ENCODE data around the gene AADACL4. TPM values are rescaled to one million over a fixed set of nuclear protein-coding genes. Genes with fewer than 3 reads are reported as not detected.
"Not testable (repeated sequence)": the region's sequence is repeated elsewhere in the genome, so short reads cannot be mapped to it uniquely, and the experiment has no call there.

Gene AADACL4
- total RNA-seq, 1 donor from 2014 or later = not detected

DNA sequence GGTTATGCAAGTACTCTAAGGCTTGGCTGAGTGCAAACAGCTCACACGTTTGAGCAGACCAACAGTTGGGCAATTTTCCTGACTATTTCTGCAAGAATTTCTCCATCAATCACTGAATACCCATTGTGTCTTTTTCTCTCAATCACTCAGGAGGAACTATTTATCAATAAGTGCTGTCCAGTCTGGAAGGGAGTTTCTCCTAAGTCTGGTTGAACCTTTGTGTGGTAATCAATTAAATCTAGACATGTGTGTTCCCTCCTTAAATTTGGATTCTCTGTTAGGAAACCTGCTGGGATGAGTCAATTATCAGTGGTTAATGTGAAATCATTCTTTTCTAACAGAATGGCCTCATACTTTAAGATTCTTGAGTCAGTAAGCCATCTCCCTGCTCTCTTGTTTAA lies 65.2 kb downstream of the AADACL4 start:
- no peak overlapping the region for H3K4me3 Mint-ChIP-seq (ENCODE audit: unreplicated experiment)
- H3K4me1 Mint-ChIP-seq (ENCODE audit: low read depth) = peaks cover 10% of the 10 kb centered on the region
- TF ChIP-seq CTCF (IDR thresholded peaks at IDR 0.05) = no peak
- no peak for DNase-seq (ENCODE audit: low spot score)
- H3K27me3 Mint-ChIP-seq (ENCODE audit: low read depth) = no peaks in the 10 kb centered on the region
- peaks cover under 1% of the 10 kb centered on the region for H3K36me3 Mint-ChIP-seq (ENCODE audit: low read depth)
- no peak overlapping the region for H3K27ac Mint-ChIP-seq (ENCODE audit: unreplicated experiment)
- H3K9me3 Mint-ChIP-seq (ENCODE audit: low read depth) = peaks cover 9% of the 10 kb centered on the region

DNA sequence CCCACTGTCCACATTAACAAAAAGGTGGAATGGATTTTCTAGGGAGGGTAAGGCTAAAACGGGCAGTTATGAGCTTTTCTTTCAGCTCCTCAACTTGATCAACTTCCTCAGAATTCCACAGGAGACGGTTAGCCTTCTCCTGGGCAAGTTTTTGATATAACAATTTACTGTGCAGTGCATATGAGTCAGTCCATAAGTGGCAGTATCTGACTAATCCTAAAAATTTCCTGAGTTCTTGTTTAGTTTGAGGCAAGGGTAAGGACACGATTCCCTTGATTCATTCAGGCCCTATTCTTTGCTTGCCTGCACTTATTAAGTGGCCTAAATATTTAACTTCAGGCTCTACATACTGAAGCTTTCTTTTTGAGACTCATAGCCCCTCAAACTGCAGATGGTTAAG lies 65.8 kb downstream of the AADACL4 start:
- Mint-ChIP-seq H3K27me3 (ENCODE audit: low read depth) (no peaks in the 10 kb centered on the region), H3K4me1 (ENCODE audit: low read depth) (peaks cover 10% of the 10 kb centered on the region), H3K4me3 (ENCODE audit: unreplicated experiment) (no peak overlapping the region), H3K9me3 (ENCODE audit: low read depth) (peaks cover 7% of the 10 kb centered on the region), H3K27ac (ENCODE audit: unreplicated experiment) (no peak overlapping the region), H3K36me3 (ENCODE audit: low read depth) (no peaks in the 10 kb centered on the region)
- no peak for TF ChIP-seq CTCF (IDR thresholded peaks at IDR 0.05)
- no peak for DNase-seq (ENCODE audit: low spot score)

DNA sequence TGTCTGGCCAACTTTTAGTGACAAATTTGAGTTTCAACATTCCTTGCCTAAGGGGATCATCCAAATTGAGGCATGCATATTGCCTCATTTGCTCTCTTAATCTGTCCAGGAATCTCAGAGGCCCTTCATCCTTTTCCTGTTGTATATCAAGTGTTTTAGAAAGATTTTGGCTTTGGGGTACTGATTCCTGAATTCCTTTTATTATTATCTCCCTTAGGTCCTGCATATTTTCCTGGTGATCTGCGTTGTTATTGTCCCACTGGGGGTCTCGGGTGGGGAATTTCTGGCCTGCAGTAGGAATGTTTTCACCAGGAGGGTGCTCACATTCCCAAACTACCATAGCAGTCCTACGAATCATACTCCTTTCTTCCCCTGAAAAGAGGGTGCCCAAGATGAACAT lies 67.7 kb downstream of the AADACL4 start:
- no peaks in the 10 kb centered on the region for H3K36me3 Mint-ChIP-seq (ENCODE audit: low read depth)
- no peak overlapping the region for H3K4me3 Mint-ChIP-seq (ENCODE audit: unreplicated experiment)
- H3K4me1 Mint-ChIP-seq (ENCODE audit: low read depth) = peaks cover 10% of the 10 kb centered on the region
- TF ChIP-seq CTCF (IDR thresholded peaks at IDR 0.05) = no peak
- H3K9me3 Mint-ChIP-seq (ENCODE audit: low read depth) = peaks cover 3% of the 10 kb centered on the region
- no peak for DNase-seq (ENCODE audit: low spot score)
- no peak overlapping the region for H3K27ac Mint-ChIP-seq (ENCODE audit: unreplicated experiment)
- no peaks in the 10 kb centered on the region for H3K27me3 Mint-ChIP-seq (ENCODE audit: low read depth)

- Mint-ChIP-seq H3K4me1 (ENCODE audit: low read depth) (peaks cover 10% of the 10 kb centered on the region), H3K9me3 (ENCODE audit: low read depth) (peaks cover 3% of the 10 kb centered on the region), H3K27ac (ENCODE audit: unreplicated experiment) (no peak overlapping the region), H3K36me3 (ENCODE audit: low read depth) (no peaks in the 10 kb centered on the region), H3K4me3 (ENCODE audit: unreplicated experiment) (no peak overlapping the region), H3K27me3 (ENCODE audit: low read depth) (no peaks in the 10 kb centered on the region)
- no peak for DNase-seq (ENCODE audit: low spot score)
- TF ChIP-seq CTCF (IDR thresholded peaks at IDR 0.05) = no peak
Measured at GRCh38 chr1:12712076-12712475, 68.2 kb downstream of the AADACL4 start.

DNA sequence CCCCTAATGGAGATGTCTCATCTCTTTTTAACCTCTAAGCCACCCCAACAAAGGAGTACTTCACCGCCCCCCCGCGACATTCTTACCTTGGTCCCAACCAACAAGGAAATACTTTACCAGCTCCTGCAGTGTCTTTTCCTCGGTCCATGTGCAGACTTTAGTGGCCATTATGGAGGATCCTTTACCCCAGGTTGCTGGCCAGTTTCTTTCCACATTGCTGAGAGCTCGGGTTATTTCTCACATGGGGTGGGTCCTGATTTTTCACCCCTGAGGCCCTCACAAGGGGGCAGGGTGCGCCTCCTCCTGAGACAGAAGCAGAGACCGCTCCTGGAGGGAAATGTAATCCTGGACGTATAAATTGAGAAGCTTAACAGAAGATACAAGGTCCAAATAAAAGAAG lies 69.0 kb downstream of the AADACL4 start:
- no peak for DNase-seq (ENCODE audit: low spot score)
- no peaks in the 10 kb centered on the region for H3K9me3 Mint-ChIP-seq (ENCODE audit: low read depth)
- no peak overlapping the region for H3K27ac Mint-ChIP-seq (ENCODE audit: unreplicated experiment)
- no peak for TF ChIP-seq CTCF (IDR thresholded peaks at IDR 0.05)
- no peaks in the 10 kb centered on the region for H3K36me3 Mint-ChIP-seq (ENCODE audit: low read depth)
- H3K27me3 Mint-ChIP-seq (ENCODE audit: low read depth) = no peaks in the 10 kb centered on the region
- H3K4me3 Mint-ChIP-seq (ENCODE audit: unreplicated experiment) = no peak overlapping the region
- H3K4me1 Mint-ChIP-seq (ENCODE audit: low read depth) = peaks cover 10% of the 10 kb centered on the region

GRCh38 chr1:12713651-12714050 lies 69.8 kb downstream of the AADACL4 start:
- not testable (repeated sequence) for H3K9me3 Mint-ChIP-seq (ENCODE audit: low read depth); DNase-seq (ENCODE audit: low spot score); H3K36me3 Mint-ChIP-seq (ENCODE audit: low read depth); H3K27me3 Mint-ChIP-seq (ENCODE audit: low read depth); H3K27ac Mint-ChIP-seq (ENCODE audit: unreplicated experiment); H3K4me3 Mint-ChIP-seq (ENCODE audit: unreplicated experiment)
- H3K4me1 Mint-ChIP-seq (ENCODE audit: low read depth) = peaks cover 10% of the 10 kb centered on the region

Measured in chondrocyte (in vitro differentiated cells).